ENCODE results near the gene GFOD1. TPM values are rescaled to one million over a fixed set of nuclear protein-coding genes. Genes with fewer than 3 reads are reported as not detected.

GFOD1 gene
- total RNA-seq, 1 experiment from 2014 or later = 0.62 TPM

DNA sequence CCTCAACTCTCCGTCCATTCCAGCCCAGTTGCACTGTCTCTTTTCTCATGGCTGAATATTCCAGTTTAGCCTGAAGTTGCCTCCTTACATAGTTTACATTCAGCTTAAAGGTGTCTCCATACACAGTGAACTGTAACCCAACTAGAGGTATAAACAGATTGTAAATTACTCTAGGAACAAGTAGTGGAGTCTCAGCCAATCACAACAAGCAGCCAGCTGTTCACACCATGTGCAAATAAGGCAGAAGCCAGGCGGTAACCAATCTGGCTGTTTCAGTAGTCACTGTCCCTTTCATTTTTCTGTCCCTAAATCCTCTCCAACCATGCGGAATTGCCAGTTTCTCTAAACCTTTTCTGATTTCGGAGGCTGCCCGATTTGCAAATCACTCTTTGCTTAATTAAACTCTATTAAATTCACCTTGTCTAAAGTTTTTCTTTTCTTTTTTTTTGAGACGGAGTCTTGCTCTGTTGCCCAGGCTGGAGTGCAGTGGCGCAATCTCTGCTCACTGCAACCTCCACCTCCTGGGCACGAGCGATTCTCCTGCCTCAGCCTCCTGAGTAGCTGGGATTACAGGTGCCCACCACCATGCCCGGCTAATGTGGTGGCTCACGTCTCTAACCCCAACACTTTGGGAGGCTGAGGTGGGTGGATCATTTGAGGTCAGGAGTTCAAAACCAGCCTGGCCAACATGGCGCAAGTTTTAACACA, 37.6 kb upstream of the GFOD1 start:
- no peaks in the 10 kb centered on the region for H3K9me3 ChIP-seq (ENCODE audit: control insufficient read depth, insufficient read depth, low read depth, low read length)
- H3K36me3 ChIP-seq (ENCODE audit: control insufficient read depth, insufficient read depth, low read length) = no peaks in the 10 kb centered on the region
- in situ Hi-C loops (cut with HindIII; ENCODE audit: low pct_unique_long_range_greater_than_20kb, low sequenced_read_pairs) = no loop called here
- BruUV-seq (replicated peaks) = no TSS peak
- ChIA-PET CTCF (no interaction called here), POLR2A (no interaction called here)
- intact Hi-C loops (cut with micrococcal nuclease; ENCODE audit: unreplicated experiment) = no loop called here
- TF ChIP-seq TCF7L2 (IDR thresholded peaks at IDR 0.05; ENCODE audit: low read depth, low read length) (no peak), SIN3A (IDR thresholded peaks at IDR 0.05; ENCODE audit: borderline replicate concordance, insufficient read depth, low read depth, low read length) (no peak), CTCF (IDR thresholded peaks at IDR 0.05) (no peak), POLR2AphosphoS5 (IDR thresholded peaks at IDR 0.05; ENCODE audit: low read depth, low read length) (no peak)
- TF ChIP-seq, protein P1, sequence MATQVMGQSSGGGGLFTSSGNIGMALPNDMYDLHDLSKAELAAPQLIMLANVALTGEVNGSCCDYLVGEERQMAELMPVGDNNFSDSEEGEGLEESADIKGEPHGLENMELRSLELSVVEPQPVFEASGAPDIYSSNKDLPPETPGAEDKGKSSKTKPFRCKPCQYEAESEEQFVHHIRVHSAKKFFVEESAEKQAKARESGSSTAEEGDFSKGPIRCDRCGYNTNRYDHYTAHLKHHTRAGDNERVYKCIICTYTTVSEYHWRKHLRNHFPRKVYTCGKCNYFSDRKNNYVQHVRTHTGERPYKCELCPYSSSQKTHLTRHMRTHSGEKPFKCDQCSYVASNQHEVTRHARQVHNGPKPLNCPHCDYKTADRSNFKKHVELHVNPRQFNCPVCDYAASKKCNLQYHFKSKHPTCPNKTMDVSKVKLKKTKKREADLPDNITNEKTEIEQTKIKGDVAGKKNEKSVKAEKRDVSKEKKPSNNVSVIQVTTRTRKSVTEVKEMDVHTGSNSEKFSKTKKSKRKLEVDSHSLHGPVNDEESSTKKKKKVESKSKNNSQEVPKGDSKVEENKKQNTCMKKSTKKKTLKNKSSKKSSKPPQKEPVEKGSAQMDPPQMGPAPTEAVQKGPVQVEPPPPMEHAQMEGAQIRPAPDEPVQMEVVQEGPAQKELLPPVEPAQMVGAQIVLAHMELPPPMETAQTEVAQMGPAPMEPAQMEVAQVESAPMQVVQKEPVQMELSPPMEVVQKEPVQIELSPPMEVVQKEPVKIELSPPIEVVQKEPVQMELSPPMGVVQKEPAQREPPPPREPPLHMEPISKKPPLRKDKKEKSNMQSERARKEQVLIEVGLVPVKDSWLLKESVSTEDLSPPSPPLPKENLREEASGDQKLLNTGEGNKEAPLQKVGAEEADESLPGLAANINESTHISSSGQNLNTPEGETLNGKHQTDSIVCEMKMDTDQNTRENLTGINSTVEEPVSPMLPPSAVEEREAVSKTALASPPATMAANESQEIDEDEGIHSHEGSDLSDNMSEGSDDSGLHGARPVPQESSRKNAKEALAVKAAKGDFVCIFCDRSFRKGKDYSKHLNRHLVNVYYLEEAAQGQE (IDR thresholded peaks at IDR 0.05; ENCODE audit: insufficient read depth in 1 of 2, low read depth in 2 of 2, low read length in 1 of 2) = no peak
- H3K4me1 ChIP-seq (ENCODE audit: control insufficient read depth, insufficient read depth, low read length) = no peaks in the 10 kb centered on the region
- ATAC-seq (no peak), DNase-seq (ENCODE audit: low read depth, low spot score) (no peak)
- H3K4me3 ChIP-seq (ENCODE audit: low read depth in 2 of 2, low read length in 2 of 2) = no peak overlapping the region
- no peak overlapping the region for H3K27ac ChIP-seq (ENCODE audit: low read length)
- H3K27me3 ChIP-seq (ENCODE audit: control insufficient read depth, insufficient read depth, low read length) = no peaks in the 10 kb centered on the region

DNA sequence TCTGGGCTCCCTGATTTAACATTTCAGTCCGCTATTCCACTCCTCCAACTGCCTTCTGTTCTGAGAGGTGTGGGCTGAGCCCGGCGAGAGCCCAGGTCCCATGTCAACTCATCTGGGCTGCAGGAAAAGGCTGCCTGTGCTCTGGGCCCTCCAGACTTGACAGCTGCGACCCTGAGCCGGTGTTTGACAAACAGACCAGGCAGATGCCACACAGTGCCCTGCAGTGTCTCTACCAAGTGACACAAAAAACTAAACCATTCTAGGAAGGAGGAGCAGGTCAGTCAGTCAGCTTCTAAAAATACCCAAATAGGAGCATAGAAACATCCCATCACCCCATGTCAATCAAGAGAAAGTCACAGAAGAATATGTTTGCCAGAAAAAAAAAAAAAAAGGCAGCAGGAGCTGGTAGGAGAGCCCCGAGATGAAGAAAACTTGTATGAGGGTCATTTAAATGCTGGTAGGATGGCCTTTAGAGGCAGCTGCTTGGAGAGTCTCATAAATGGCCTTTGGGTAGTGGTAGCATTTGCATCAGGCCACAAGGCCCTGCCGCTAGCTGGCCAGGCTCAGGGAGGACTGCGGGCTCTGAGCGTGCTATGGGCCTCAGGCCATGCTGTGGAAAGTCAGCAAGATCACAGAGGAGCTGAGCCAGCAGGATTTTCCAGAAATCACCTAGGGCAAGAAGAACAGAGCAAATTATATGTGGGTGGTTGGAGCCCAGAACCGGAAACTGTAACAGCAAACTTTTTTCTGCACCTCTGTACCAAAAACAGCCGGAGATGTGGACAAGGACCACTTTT, 36.6 kb upstream of the GFOD1 start:
- ChIA-PET POLR2A (interaction anchor here (0.6 kb wide), 1 partner anchor 246 kb away, joined by 5 read pairs; no protein-coding TSS in a partner anchor), CTCF (no interaction called here)
- TF ChIP-seq TCF7L2 (IDR thresholded peaks at IDR 0.05; ENCODE audit: low read depth, low read length) = no peak
- TF ChIP-seq SIN3A (IDR thresholded peaks at IDR 0.05; ENCODE audit: borderline replicate concordance, insufficient read depth, low read depth, low read length) = no peak
- no peak for TF ChIP-seq POLR2AphosphoS5 (IDR thresholded peaks at IDR 0.05; ENCODE audit: low read depth, low read length)
- TF ChIP-seq CTCF (IDR thresholded peaks at IDR 0.05) = no peak
- TF ChIP-seq, protein P1 (IDR thresholded peaks at IDR 0.05; ENCODE audit: insufficient read depth in 1 of 2, low read depth in 2 of 2, low read length in 1 of 2) = no peak
- intact Hi-C loops (cut with micrococcal nuclease; ENCODE audit: unreplicated experiment) (no loop called here), in situ Hi-C loops (cut with HindIII; ENCODE audit: low pct_unique_long_range_greater_than_20kb, low sequenced_read_pairs) (no loop called here)
- Histone ChIP-seq H3K4me1 (ENCODE audit: control insufficient read depth, insufficient read depth, low read length) (no peaks in the 10 kb centered on the region), H3K27ac (ENCODE audit: low read length) (no peak overlapping the region), H3K36me3 (ENCODE audit: control insufficient read depth, insufficient read depth, low read length) (no peaks in the 10 kb centered on the region), H3K27me3 (ENCODE audit: control insufficient read depth, insufficient read depth, low read length) (0 out of 2 replicates have a peak, but pooled peaks cover 2% of the 10 kb centered on the region), H3K9me3 (ENCODE audit: control insufficient read depth, insufficient read depth, low read depth, low read length) (no peaks in the 10 kb centered on the region), H3K4me3 (ENCODE audit: low read depth in 2 of 2, low read length in 2 of 2) (no peak overlapping the region)
- no TSS peak for BruUV-seq (replicated peaks)
- DNase-seq (ENCODE audit: low read depth, low spot score) = no peak
- no peak for ATAC-seq

All from Panc1 (cell line).